Liver (tissue), 9 donors: ENCODE data around the gene TM9SF4. TPM values are rescaled to one million over a fixed set of nuclear protein-coding genes. Genes with fewer than 3 reads are reported as not detected.

Experiments used
- DNase-seq: peaks from one replicate; pipeline ENCODE4 v3.0.0-alpha.2; 2017; ENCODE audit warnings: low spot score
- H3K27ac ChIP-seq, 2 donors: one replicate each; pipeline ENCODE4 v1.7.0; 2013; ENCODE audit warnings: inconsistent platforms in 2 of 2, low read length in 2 of 2, control low read depth in 1 of 2, low read depth in 1 of 2, mild to moderate bottlenecking in 1 of 2
- H3K27me3 ChIP-seq, 4 donors: one replicate each; pipeline versions ENCODE4 v1.6.1 to v1.7.0; 2013; ENCODE audit warnings: low read length in 3 of 4, inconsistent platforms in 1 of 4, mild to moderate bottlenecking in 1 of 4, moderate library complexity in 1 of 4; ENCODE audit not compliant: control insufficient read depth in 4 of 4, insufficient read depth in 4 of 4
- H3K36me3 ChIP-seq, 4 donors: one replicate each; pipeline versions ENCODE4 v1.6.1 to v1.7.0; 2013; ENCODE audit warnings: low read length in 3 of 4, mild to moderate bottlenecking in 3 of 4, low read depth in 1 of 4, moderate library complexity in 1 of 4; ENCODE audit not compliant: control insufficient read depth in 4 of 4, insufficient read depth in 3 of 4
- H3K4me1 ChIP-seq, 4 donors: one replicate each; pipeline versions ENCODE4 v1.6.1 to v1.7.0; 2013; ENCODE audit warnings: low read length in 3 of 4, mild to moderate bottlenecking in 3 of 4, moderate library complexity in 1 of 4; ENCODE audit not compliant: control insufficient read depth in 4 of 4, insufficient read depth in 4 of 4
- H3K4me3 ChIP-seq, 3 donors: one replicate each; pipeline versions ENCODE4 v1.6.1 to v1.7.0; 2013; ENCODE audit warnings: low read length in 3 of 3, control low read depth in 1 of 3, low read depth in 1 of 3, mild to moderate bottlenecking in 1 of 3
- H3K9ac ChIP-seq, 2 donors: one replicate each; pipeline ENCODE4 v1.7.0; 2013; ENCODE audit warnings: low read length in 2 of 2, mild to moderate bottlenecking in 2 of 2, moderate library complexity in 2 of 2, control low read depth in 1 of 2, low read depth in 1 of 2
- H3K9me3 ChIP-seq, 4 donors: one replicate each; pipeline versions ENCODE4 v1.6.1 to v1.7.0; 2013; ENCODE audit warnings: low read length in 3 of 4; ENCODE audit not compliant: control insufficient read depth in 4 of 4
- EGR1 ChIP-seq, 2 donors: IDR thresholded peaks; 2 replicates each; pipeline ENCODE4 v1.6.1; 2016 to 2018; ENCODE audit warnings: antibody characterized with exemption in 2 of 2, low read depth in 2 of 2
- FOXA1 ChIP-seq: IDR thresholded peaks from 2 replicates; pipeline ENCODE4 v1.6.1; 2016; ENCODE audit warnings: antibody characterized with exemption
- FOXA2 ChIP-seq: IDR thresholded peaks from 2 replicates; pipeline ENCODE4 v1.6.1; 2016; ENCODE audit warnings: antibody characterized with exemption
- HNF4A ChIP-seq, 2 donors: conservative IDR thresholded peaks; 2 replicates each; pipeline ENCODE4 v1.6.1; 2016; ENCODE audit warnings: antibody characterized with exemption in 2 of 2, mild to moderate bottlenecking in 2 of 2
- HNF4G ChIP-seq: IDR thresholded peaks from 2 replicates; pipeline ENCODE4 v1.6.1; 2016; ENCODE audit warnings: antibody characterized with exemption
- NR2F2 ChIP-seq: IDR thresholded peaks from 2 replicates; pipeline ENCODE4 v1.6.1; 2016; ENCODE audit warnings: antibody characterized with exemption
- RXRA ChIP-seq, 2 donors: IDR thresholded peaks; 2 replicates each; pipeline ENCODE4 v1.6.1; 2017 to 2018; ENCODE audit warnings: antibody characterized with exemption in 2 of 2, mild to moderate bottlenecking in 1 of 2
- TAF1 ChIP-seq: conservative IDR thresholded peaks from 2 replicates; pipeline ENCODE4 v1.6.1; 2016; ENCODE audit warnings: antibody characterized with exemption, mild to moderate bottlenecking
- WGBS: extraction: QIAGEN DNeasy Blood & Tissue Kit; methylation state at CpG from one replicate; pipeline ENCODE4 v1.1.7; 2013; 5-methylcytosine and 5-hydroxymethylcytosine counted together
- polyA plus RNA-seq, 2 donors: library from polyadenylated mRNA; stranded (reverse) in 1 of 2; unstranded in 1 of 2; fragments of 200-250 nt in 1 of 2; fragments of >200 nt in 1 of 2; fragmentation: Nextera tagmentation in 1 of 2; extraction: Ambion mirVana in 1 of 2; gene quantifications; one replicate each; pipeline versions ENCODE4 v1.2.1 to v1.2.3, GENCODE V29; 2013 to 2015
- total RNA-seq, 2 donors: library from RNA; depleted of rRNA; stranded (reverse); fragments of >200 nt; gene quantifications; one replicate each; pipeline ENCODE4 v1.2.3, GENCODE V29; 2014
- TF ChIP-seq, protein P1 (sequence below): IDR thresholded peaks from 2 replicates; pipeline ENCODE4 v1.6.1; 2016; ENCODE audit warnings: antibody characterized with exemption, mild to moderate bottlenecking
- TF ChIP-seq, protein P2 (sequence below): IDR thresholded peaks from 2 replicates; pipeline ENCODE4 v1.6.1; 2016; ENCODE audit warnings: antibody characterized with exemption
- TF ChIP-seq, protein P3 (sequence below): IDR thresholded peaks from 2 replicates; pipeline ENCODE4 v1.6.1; 2016; ENCODE audit warnings: antibody characterized with exemption
- donor health status: healthy.
- donor health status: healthy.
- donor health status: healthy.
- donor health status: healthy.
- donor health status: healthy.

Gene TM9SF4
- total and polyA plus RNA-seq, 4 donors: 15.9 to 26.2 (median 22.2) TPM

DNA sequence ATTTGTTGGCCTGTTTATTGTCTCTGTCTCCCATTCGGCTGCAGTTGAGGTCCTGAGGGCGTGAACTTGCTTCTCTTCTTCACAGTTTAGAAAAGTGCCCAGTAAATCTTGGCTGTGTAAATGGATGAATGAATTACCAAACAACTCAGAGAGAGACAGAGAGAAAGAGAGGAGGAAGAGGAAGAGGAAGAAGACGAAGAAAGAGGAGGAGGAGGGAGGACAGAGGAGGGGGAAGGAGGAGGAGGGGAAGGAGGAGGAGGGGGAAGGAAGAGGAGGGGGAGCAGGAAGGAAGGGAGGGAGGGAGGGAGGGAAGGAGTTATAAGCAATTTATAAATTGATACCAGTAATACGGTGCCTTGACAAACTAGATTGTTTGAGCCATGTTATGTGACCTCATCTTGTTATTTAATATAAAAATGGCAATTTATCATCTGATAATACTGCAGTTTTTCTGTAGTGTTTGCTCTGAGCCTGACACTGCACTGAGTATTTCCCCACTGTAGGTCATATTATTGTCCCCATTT, 38.8 kb upstream of the TM9SF4 start:
- Histone ChIP-seq H3K36me3 (no peaks in the 10 kb centered on the region), H3K4me3 (no peak overlapping the region), H3K27ac (no peak overlapping the region), H3K4me1 (no peaks in the 10 kb centered on the region), H3K9me3 (no peaks in the 10 kb centered on the region), H3K9ac (no peak overlapping the region), H3K27me3 (no peaks in the 10 kb centered on the region)
- TF ChIP-seq HNF4A (conservative IDR thresholded peaks at IDR 0.05): no peak
- TF ChIP-seq NR2F2: no peak
- no peak for TF ChIP-seq FOXA1
- TF ChIP-seq TAF1: no peak
- TF ChIP-seq, protein P1, sequence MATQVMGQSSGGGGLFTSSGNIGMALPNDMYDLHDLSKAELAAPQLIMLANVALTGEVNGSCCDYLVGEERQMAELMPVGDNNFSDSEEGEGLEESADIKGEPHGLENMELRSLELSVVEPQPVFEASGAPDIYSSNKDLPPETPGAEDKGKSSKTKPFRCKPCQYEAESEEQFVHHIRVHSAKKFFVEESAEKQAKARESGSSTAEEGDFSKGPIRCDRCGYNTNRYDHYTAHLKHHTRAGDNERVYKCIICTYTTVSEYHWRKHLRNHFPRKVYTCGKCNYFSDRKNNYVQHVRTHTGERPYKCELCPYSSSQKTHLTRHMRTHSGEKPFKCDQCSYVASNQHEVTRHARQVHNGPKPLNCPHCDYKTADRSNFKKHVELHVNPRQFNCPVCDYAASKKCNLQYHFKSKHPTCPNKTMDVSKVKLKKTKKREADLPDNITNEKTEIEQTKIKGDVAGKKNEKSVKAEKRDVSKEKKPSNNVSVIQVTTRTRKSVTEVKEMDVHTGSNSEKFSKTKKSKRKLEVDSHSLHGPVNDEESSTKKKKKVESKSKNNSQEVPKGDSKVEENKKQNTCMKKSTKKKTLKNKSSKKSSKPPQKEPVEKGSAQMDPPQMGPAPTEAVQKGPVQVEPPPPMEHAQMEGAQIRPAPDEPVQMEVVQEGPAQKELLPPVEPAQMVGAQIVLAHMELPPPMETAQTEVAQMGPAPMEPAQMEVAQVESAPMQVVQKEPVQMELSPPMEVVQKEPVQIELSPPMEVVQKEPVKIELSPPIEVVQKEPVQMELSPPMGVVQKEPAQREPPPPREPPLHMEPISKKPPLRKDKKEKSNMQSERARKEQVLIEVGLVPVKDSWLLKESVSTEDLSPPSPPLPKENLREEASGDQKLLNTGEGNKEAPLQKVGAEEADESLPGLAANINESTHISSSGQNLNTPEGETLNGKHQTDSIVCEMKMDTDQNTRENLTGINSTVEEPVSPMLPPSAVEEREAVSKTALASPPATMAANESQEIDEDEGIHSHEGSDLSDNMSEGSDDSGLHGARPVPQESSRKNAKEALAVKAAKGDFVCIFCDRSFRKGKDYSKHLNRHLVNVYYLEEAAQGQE: no peak
- no peak for TF ChIP-seq FOXA2
- TF ChIP-seq, protein P2, sequence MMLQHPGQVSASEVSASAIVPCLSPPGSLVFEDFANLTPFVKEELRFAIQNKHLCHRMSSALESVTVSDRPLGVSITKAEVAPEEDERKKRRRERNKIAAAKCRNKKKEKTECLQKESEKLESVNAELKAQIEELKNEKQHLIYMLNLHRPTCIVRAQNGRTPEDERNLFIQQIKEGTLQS: no peak
- TF ChIP-seq RXRA (IDR thresholded peaks at IDR 0.05): no peak
- TF ChIP-seq HNF4G: no peak
- DNase-seq: no peak
- WGBS: 48% methylated on average over 4 of the region's 4 CpGs

DNA sequence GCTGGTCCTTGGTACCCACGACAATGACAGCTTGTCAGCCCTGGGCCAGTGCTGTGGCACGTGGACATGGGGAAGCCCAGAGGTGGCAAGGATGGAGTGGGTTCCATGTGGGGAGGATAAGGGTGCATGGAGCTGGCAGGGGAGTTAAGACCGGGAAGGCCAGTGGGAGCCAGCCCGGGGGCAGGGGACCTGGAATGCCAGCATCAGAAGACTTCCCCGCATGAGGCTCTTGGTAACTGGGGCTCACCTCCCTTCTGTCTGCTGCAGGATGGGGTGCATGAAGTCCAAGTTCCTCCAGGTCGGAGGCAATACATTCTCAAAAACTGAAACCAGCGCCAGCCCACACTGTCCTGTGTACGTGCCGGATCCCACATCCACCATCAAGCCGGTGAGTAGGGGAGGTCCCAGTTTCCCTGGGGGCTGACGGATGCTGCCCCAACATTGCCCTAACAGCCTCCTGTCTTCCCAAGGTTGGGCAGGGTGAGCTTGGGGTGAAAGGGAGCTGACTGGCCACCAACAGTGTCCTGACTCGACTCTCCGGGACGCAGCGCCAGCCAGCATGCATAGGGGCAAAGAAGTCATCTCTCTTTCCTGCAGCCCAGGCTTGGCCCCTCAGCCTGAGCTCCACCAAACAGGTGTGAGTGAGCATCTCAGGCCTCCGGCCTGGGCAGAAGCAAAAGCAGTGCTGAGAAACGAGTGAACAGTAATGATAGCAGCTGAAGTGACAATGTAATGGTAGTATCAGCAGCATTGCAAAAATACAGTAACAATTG, 37.9 kb upstream of the TM9SF4 start:
- DNase-seq: no peak
- WGBS: 84% methylated on average over 17 of the region's 17 CpGs
- no peaks in the 10 kb centered on the region for H3K9me3 ChIP-seq
- no peaks in the 10 kb centered on the region for H3K27me3 ChIP-seq
- H3K9ac ChIP-seq: no peak overlapping the region
- H3K4me1 ChIP-seq: no peaks in the 10 kb centered on the region
- no peak overlapping the region for H3K4me3 ChIP-seq
- TF ChIP-seq, protein P3, sequence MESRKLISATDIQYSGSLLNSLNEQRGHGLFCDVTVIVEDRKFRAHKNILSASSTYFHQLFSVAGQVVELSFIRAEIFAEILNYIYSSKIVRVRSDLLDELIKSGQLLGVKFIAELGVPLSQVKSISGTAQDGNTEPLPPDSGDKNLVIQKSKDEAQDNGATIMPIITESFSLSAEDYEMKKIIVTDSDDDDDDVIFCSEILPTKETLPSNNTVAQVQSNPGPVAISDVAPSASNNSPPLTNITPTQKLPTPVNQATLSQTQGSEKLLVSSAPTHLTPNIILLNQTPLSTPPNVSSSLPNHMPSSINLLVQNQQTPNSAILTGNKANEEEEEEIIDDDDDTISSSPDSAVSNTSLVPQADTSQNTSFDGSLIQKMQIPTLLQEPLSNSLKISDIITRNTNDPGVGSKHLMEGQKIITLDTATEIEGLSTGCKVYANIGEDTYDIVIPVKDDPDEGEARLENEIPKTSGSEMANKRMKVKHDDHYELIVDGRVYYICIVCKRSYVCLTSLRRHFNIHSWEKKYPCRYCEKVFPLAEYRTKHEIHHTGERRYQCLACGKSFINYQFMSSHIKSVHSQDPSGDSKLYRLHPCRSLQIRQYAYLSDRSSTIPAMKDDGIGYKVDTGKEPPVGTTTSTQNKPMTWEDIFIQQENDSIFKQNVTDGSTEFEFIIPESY: no peak
- TF ChIP-seq HNF4A (conservative IDR thresholded peaks at IDR 0.05): no peak
- no peak for TF ChIP-seq FOXA1
- TF ChIP-seq, protein P2: no peak
- no peak for TF ChIP-seq EGR1 (IDR thresholded peaks at IDR 0.05; ENCODE audit: low read depth in 2 of 2)
- no peak for TF ChIP-seq NR2F2
- no peaks in the 10 kb centered on the region for H3K36me3 ChIP-seq
- H3K27ac ChIP-seq: no peak overlapping the region
